NCI-H2171 treated with DMSO at 0.1 percent for 48 hours (cell line): ENCODE measurements around the gene GIT2.
"Not testable (repeated sequence)": the region's sequence is repeated elsewhere in the genome, so short reads cannot be mapped to it uniquely, and the experiment has no call there.

ENCODE experiments used
- DNase-seq: peaks from one replicate; lab custom pipeline; 2025; lab: John Stamatoyannopoulos, UW

Gene GIT2

GRCh38 chr12:110004598-110004997 is 8.4 kb upstream of the GIT2 start:
- no peak for DNase-seq

- no peak for DNase-seq
These were observed 6.7 kb upstream of the GIT2 start for GRCh38 chr12:110002676-110003515.

- no peak for DNase-seq
These were observed 5.4 kb upstream of the GIT2 start for GRCh38 chr12:110001596-110001995.

GRCh38 chr12:109999983-110000505 is 3.9 kb upstream of the GIT2 start:
- DNase-seq: no peak

- DNase-seq: no peak
These were observed 3.4 kb upstream of the GIT2 start for GRCh38 chr12:109999649-109999971.

- peak; percentile 82 for DNase-seq
These were observed 2.9 kb upstream of the GIT2 start, which contains the start of gene ANKRD13A for GRCh38 chr12:109998904-109999648. Gene ANKRD13A (plus strand): TSS chr12:109999430. CDS start chr12:109999689, 259 bp downstream.

- no peak for DNase-seq
These were observed 2.2 kb upstream of the GIT2 start for GRCh38 chr12:109998241-109998903.

- no peak for DNase-seq
These were observed 1.2 kb upstream of the GIT2 start for GRCh38 chr12:109997393-109997792.

GRCh38 chr12:109996483-109996853 is 300 bp upstream of the GIT2 start:
- no peak for DNase-seq

- no peak for DNase-seq
These were observed 845 bp downstream of the GIT2 start for GRCh38 chr12:109995361-109995685.

GRCh38 chr12:109994401-109995175 is 1.6 kb downstream of the GIT2 start:
- DNase-seq: no peak

- DNase-seq: no peak
These were observed 3.1 kb downstream of the GIT2 start for GRCh38 chr12:109993091-109993490.

GRCh38 chr12:109991586-109991985 is 4.6 kb downstream of the GIT2 start:
- DNase-seq: no peak

- DNase-seq: no peak
These were observed 6.8 kb downstream of the GIT2 start for GRCh38 chr12:109989380-109989779.

- DNase-seq: no peak
These were observed 7.3 kb downstream of the GIT2 start for GRCh38 chr12:109988903-109989302.

- DNase-seq: no peak
These were observed 7.9 kb downstream of the GIT2 start for GRCh38 chr12:109988274-109988673.

GRCh38 chr12:109987615-109988014 is 8.6 kb downstream of the GIT2 start:
- DNase-seq: no peak

GRCh38 chr12:109986236-109986635 is 9.9 kb downstream of the GIT2 start:
- DNase-seq: not testable (repeated sequence)

GRCh38 chr12:109983432-109984142 is 12.6 kb downstream of the GIT2 start:
- no peak for DNase-seq

- no peak for DNase-seq
These were observed 14.0 kb downstream of the GIT2 start for GRCh38 chr12:109982210-109982609.

GRCh38 chr12:109981311-109981710 is 14.9 kb downstream of the GIT2 start:
- no peak for DNase-seq
